Keratinocyte (primary cell): ENCODE results near the gene PIGW.
A peak's percentile ranks its signal among the peaks of the same experiment; 100 is the strongest.

Experiments
- EZH2 ChIP-seq: IDR thresholded peaks from one replicate; pipeline ENCODE4 v1.6.1; 2012; ENCODE audit warnings: inconsistent platforms, mild to moderate bottlenecking, low read length, moderate library complexity
- TF ChIP-seq, protein P1 (sequence below), 3 experiments: IDR thresholded peaks in 1 of 3; conservative IDR thresholded peaks in 1 of 3; optimal IDR thresholded peaks in 1 of 3; 2 replicates in 2 of 3; 3 replicates in 1 of 3; pipeline versions ENCODE3 to v1.5.1; 2011; ENCODE audit warnings: low read length in 3 of 3, mild to moderate bottlenecking in 3 of 3, moderate library complexity in 2 of 3, control low read depth in 1 of 3, inconsistent platforms in 1 of 3; ENCODE audit not compliant: insufficient read depth in 2 of 3; ENCODE audit errors: extremely low read depth in 1 of 3

DNA sequence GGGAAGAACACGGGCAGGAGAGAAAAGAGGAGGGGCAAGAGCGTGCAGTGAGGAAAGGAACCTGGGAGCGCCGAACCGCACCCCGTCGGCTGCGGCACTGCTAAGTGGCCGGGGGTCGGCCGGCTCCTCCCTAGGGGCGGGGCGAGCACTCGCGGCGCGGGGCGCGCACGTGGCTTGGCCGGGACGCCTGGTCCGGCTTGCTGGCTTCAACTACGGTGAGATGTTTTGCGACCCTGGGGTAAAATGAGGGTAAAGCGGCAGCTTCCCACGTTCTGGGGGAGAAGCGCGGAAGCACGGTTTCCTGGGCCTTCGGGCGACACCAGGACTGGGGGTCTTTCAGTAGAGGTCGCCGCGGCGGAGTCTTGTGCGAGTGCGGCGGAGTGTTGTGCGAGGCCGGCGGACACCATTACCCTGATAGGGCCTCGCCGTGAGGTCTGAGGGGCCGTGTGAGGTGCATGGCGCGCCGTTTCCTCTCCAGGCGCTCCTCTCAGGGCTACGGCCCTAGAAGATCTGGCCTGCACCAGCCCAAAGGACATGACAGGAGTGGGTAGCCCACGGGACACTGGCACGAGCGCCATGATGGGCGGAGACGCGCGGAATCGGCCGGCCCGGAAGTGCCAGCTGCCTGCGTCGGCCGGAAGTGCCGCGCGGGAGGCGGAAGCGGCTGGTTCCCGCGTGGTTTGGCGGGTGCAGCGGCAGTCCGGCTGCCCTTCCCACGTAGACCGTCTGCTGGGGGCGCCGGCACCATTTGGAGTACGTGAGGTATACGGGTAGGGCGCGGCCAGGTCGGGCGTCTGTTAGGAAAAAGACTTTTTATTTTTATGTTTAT is at the start of gene PIGW, which contains the start of gene MYO19:
- TF ChIP-seq, protein P1, sequence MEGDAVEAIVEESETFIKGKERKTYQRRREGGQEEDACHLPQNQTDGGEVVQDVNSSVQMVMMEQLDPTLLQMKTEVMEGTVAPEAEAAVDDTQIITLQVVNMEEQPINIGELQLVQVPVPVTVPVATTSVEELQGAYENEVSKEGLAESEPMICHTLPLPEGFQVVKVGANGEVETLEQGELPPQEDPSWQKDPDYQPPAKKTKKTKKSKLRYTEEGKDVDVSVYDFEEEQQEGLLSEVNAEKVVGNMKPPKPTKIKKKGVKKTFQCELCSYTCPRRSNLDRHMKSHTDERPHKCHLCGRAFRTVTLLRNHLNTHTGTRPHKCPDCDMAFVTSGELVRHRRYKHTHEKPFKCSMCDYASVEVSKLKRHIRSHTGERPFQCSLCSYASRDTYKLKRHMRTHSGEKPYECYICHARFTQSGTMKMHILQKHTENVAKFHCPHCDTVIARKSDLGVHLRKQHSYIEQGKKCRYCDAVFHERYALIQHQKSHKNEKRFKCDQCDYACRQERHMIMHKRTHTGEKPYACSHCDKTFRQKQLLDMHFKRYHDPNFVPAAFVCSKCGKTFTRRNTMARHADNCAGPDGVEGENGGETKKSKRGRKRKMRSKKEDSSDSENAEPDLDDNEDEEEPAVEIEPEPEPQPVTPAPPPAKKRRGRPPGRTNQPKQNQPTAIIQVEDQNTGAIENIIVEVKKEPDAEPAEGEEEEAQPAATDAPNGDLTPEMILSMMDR (optimal IDR thresholded peaks at IDR 0.05 in 1 of 3, IDR thresholded peaks at IDR 0.05 in 1 of 3, conservative IDR thresholded peaks at IDR 0.05 in 1 of 3; ENCODE audit: extremely low read depth in 1 of 3, insufficient read depth in 2 of 3, low read length in 3 of 3): peak in 1 of 3 experiments; percentile 24
- no peak for TF ChIP-seq EZH2
